Neutrophil (primary cell): Measurements from ENCODE around the gene TIGD1.

Experiments
- H3K27ac ChIP-seq: fragments of 200-600 bp; sonication (generic); 2 replicates; pipeline ENCODE4 v1.5.1; 2016; ENCODE audit warnings: mild to moderate bottlenecking, moderate library complexity
- H3K27me3 ChIP-seq: fragments of 200-600 bp; sonication (generic); 2 replicates; pipeline ENCODE4 v1.6.0; 2016; ENCODE audit warnings: mild to moderate bottlenecking
- H3K36me3 ChIP-seq: fragments of 200-600 bp; sonication (generic); 2 replicates; pipeline ENCODE4 v1.5.1; 2017
- H3K4me1 ChIP-seq, 2 experiments: fragments of 200-600 bp in 1 of 2; sonication (generic) in 1 of 2; 1 replicate in 1 of 2; 2 replicates in 1 of 2; pipeline versions ENCODE4 v1.5.1 to v1.6.1; 2013 to 2016; ENCODE audit warnings: low read depth in 1 of 2, low read length in 1 of 2, mild to moderate bottlenecking in 1 of 2, moderate library complexity in 1 of 2; ENCODE audit not compliant: control insufficient read depth in 1 of 2, insufficient read depth in 1 of 2
- H3K4me3 ChIP-seq, 2 experiments: fragments of 200-600 bp in 1 of 2; sonication (generic) in 1 of 2; 1 replicate in 1 of 2; 2 replicates in 1 of 2; pipeline ENCODE4 v1.5.1; 2013 to 2016; ENCODE audit warnings: low read depth in 1 of 2, low read length in 1 of 2, mild to moderate bottlenecking in 1 of 2, moderate library complexity in 1 of 2
- H3K9me3 ChIP-seq: fragments of 200-600 bp; sonication (generic); 2 replicates; pipeline ENCODE4 v1.5.1; 2016
- CTCF ChIP-seq: fragments of 200-600 bp; sonication (generic); IDR thresholded peaks from 2 replicates; pipeline ENCODE4 v1.5.1; 2016; ENCODE audit warnings: antibody characterized with exemption

TIGD1 gene

GRCh38 chr2:232588680-232589585, 38.6 kb upstream of the TIGD1 start:
- no peak overlapping the region for H3K4me3 ChIP-seq
- H3K36me3 ChIP-seq = peaks cover 7% of the 10 kb centered on the region
- TF ChIP-seq CTCF = no peak

DNA sequence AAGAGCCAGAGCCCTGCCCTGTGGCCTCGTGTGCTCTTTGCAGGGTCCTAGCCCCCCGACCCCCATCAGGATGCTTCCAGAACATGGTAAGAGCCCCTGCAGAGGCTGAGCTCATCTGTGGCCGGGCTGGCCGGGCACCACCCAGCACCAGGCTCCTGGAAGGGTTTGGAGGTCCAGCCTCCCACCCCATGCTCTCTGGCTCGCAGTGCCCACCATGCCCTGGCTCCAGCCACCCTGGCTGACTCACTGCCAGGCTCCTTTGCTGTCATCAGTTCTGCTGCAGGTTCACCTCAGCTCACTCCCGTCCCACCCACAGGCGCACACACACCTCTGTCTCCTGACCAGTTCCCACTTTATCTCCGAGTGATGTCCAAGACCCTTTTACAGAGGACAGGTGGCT, 37.7 kb upstream of the TIGD1 start:
- Histone ChIP-seq H3K9me3 (no peaks in the 10 kb centered on the region), H3K27ac (no peak overlapping the region), H3K4me1 (no peaks in the 10 kb centered on the region), H3K27me3 (no peaks in the 10 kb centered on the region), H3K36me3 (peaks cover 14% of the 10 kb centered on the region), H3K4me3 (no peak overlapping the region)
- no peak for TF ChIP-seq CTCF

More at GRCh38 chr2:232588680-232589585, 38.6 kb upstream of the TIGD1 start:
- no peaks in the 10 kb centered on the region for H3K4me1 ChIP-seq
- H3K27me3 ChIP-seq = no peaks in the 10 kb centered on the region
- no peak overlapping the region for H3K27ac ChIP-seq
- H3K9me3 ChIP-seq = no peaks in the 10 kb centered on the region

DNA sequence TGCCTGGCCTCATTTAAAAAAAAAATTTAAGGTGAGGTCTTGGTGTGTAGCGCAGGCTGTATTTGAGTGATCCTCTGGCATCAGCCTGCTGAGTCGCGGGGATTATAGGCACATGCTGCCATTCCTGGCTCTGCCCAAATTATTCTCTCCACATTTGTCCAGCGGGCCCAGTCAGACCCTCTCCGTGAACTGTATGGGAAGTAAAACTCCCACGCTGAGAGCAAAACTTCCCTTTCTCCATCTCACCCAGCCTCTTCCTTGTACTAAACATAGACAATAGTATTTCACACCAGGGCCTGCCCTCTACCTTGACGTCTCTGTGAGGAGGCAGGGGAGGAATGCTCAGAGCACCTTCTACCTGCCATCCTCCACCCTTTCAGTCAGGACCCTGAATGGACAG, 37.2 kb upstream of the TIGD1 start:
- no peak for TF ChIP-seq CTCF
- Histone ChIP-seq H3K9me3 (no peaks in the 10 kb centered on the region), H3K27me3 (no peaks in the 10 kb centered on the region), H3K4me3 (no peak overlapping the region), H3K36me3 (peaks cover 19% of the 10 kb centered on the region), H3K27ac (no peak overlapping the region), H3K4me1 (no peaks in the 10 kb centered on the region)

GRCh38 chr2:232586943-232587505, 36.7 kb upstream of the TIGD1 start:
- Histone ChIP-seq H3K4me3 (no peak overlapping the region), H3K9me3 (no peaks in the 10 kb centered on the region), H3K27ac (no peak overlapping the region), H3K27me3 (no peaks in the 10 kb centered on the region), H3K36me3 (peaks cover 24% of the 10 kb centered on the region), H3K4me1 (no peaks in the 10 kb centered on the region)
- no peak for TF ChIP-seq CTCF

- Histone ChIP-seq H3K4me3 (no peak overlapping the region), H3K9me3 (no peaks in the 10 kb centered on the region), H3K4me1 (no peaks in the 10 kb centered on the region), H3K27ac (no peak overlapping the region), H3K36me3 (peaks cover 37% of the 10 kb centered on the region), H3K27me3 (no peaks in the 10 kb centered on the region)
- TF ChIP-seq CTCF = no peak
Observed at GRCh38 chr2:232584238-232584637, 33.9 kb upstream of the TIGD1 start.
